Measurements from ENCODE around the gene CPNE4.
"Not testable (repeated sequence)": the region's sequence is repeated elsewhere in the genome, so short reads cannot be mapped to it uniquely, and the experiment has no call there.

- not testable (repeated sequence) for TF ChIP-seq CTCF (conservative IDR thresholded peaks at IDR 0.05; ENCODE audit: low read depth, low read length); EZH2 (IDR thresholded peaks at IDR 0.05; ENCODE audit: borderline replicate concordance, low read depth, low read length, poor library complexity, severe bottlenecking)
Observed at GRCh38 chr3:132044874-132045273, 10.1 kb upstream of the CPNE4 start.

Data from A673 (cell line).